ENCODE measurements around the gene GNGT1. TPM values are rescaled to one million over a fixed set of nuclear protein-coding genes. Genes with fewer than 3 reads are reported as not detected.

GNGT1 gene
- total and polyA plus RNA-seq, 2 of the 8 experiments (the other 6 are each of a cell fraction or from before 2014, with no cell fraction given): 0.26 TPM; not detected in 1

Small RNA genes lying within 50 kb of the gene (small RNA-seq; reads per million reads assigned to genes)
- gene AC002076.2 (ENCODE audit: insufficient read depth): not detected

Other genes with a start within 250 kb of the GNGT1 start
- gene TFPI2, start 15.8 kb upstream of the GNGT1 start, total RNA-seq (2021; fragmentation: NEBNext Ultra II Directional; extraction: Animal tissue kit (Norgen Biotek cat#: 25700)): 8.9 and 10.9 TPM in 2 replicates
- 6.8 and 7.5 TPM in 2 replicates for gene TFPI2, start 15.8 kb upstream of the GNGT1 start, polyA plus RNA-seq (2011; rRNA removed)
- gene GNG11, start 15.2 kb downstream of the GNGT1 start, total RNA-seq (2021; fragmentation: NEBNext Ultra II Directional; extraction: Animal tissue kit (Norgen Biotek cat#: 25700)): 1.3 TPM in 2 replicates
- gene GNG11, start 15.2 kb downstream of the GNGT1 start, polyA plus RNA-seq (2011; rRNA removed): 0.38 TPM in 2 replicates
- 29.7 and 31.7 TPM in 2 replicates for gene BET1, start 97.8 kb downstream of the GNGT1 start, total RNA-seq (2021; fragmentation: NEBNext Ultra II Directional; extraction: Animal tissue kit (Norgen Biotek cat#: 25700))
- gene BET1, start 97.8 kb downstream of the GNGT1 start, polyA plus RNA-seq (2011; rRNA removed): 12.6 and 20.6 TPM in 2 replicates